HG03108 (cell line): ENCODE measurements around the gene PCCA.

ENCODE experiments used
- ATAC-seq: cut with Tn5 transposase; IDR thresholded peaks from one replicate; pipeline ENCODE4 v1.9.1; 2021; ENCODE audit warnings: moderate library complexity; ENCODE audit not compliant: unreplicated experiment

The PCCA gene

GRCh38 chr13:100447831-100448230, 358.9 kb downstream of the PCCA start:
- no peak for ATAC-seq

DNA sequence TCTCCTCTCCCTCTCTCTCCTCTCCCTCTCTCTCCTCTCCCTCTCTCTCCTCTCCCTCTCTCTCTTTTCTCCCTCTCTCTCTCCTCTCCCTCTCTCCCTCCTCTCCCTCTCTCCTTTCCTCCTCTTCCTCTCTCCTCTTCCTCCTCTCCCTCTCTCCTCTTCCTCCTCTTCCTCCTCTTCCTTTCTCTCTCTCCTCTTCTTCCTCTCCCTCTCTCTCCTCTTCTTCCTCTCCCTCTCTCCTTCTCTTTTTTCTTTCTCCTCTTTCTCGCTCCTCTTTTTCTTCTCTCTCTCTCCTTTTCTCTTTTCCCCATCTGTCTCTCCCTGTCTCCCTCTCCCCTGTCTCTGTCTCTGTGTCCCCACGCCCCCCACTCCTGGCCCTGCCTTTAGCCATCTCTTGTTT, 363.0 kb downstream of the PCCA start:
- no peak for ATAC-seq

DNA sequence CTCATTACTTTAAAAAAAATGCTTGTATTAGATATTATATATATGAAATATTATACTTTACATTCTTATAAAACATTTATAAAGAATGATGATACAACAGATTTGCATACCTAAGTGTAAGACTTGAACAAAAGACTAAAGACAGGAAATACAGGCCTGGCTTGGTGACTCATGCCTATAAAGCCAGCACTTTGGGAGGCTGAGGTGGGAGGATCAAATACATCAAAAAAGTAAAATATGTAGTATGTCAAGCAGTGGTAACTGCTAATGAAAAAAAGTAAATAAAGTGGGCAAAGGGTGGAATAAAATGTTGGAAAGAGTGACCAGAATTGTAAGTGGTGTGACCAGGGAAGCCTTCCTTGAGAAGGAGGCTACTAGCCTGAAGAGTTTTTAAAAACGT, 366.0 kb downstream of the PCCA start:
- no peak for ATAC-seq

DNA sequence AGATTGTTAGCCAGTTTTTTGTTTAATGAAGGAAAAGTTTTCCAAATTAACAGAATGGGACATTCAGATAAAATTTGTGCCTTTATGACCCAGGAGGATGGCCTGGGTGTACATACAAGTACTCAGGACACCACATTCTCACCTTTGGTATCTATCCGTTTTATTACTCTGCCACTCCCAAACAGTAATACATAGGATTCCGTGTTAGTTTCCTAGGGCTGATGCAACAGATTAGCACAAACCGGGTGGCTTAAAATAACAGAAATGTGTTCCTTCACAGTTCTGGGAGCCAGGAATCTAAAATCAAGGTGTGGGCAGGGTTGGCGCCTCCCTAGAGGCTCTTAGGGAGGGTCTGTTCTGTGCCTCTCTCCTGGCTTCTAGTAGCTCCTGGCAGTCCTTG, 369.8 kb downstream of the PCCA start:
- ATAC-seq: no peak

DNA sequence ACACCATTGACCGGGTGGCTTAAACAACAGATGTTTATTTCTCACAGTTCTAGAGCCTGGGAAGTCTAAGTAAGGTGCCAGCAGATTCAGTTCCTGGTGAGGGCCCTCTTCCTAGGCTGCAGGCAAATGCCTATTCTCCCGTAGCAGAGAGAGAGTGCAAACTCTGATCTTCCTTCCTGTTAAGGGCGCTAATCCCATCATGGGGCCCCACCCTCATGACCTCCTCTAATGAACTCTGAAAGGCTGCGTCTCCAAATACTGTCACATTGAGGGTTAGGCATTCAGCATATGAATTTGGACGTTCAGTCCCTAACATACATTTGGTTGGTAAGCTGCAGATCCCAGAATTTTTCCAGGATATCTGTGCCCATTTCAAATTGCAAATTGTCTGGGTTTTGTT, 370.9 kb downstream of the PCCA start:
- no peak for ATAC-seq

DNA sequence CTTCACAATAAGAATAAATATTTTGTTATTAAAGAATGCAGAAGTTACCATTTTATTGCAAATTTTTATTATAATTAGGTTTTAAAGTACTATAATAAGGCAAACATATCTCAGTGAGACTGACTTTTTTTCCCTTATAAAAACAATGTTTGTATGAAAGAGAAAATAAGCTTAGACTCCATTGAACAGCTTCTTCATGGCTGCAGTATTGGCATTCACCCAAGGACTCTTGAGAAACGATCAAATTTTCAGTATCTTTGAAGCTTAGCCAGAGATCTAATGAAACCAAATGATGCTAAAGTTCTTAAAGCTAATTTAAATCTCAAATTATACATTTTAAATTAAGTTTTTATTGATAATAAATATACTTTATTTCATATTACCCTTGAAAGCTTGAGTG, 371.4 kb downstream of the PCCA start:
- no peak for ATAC-seq

DNA sequence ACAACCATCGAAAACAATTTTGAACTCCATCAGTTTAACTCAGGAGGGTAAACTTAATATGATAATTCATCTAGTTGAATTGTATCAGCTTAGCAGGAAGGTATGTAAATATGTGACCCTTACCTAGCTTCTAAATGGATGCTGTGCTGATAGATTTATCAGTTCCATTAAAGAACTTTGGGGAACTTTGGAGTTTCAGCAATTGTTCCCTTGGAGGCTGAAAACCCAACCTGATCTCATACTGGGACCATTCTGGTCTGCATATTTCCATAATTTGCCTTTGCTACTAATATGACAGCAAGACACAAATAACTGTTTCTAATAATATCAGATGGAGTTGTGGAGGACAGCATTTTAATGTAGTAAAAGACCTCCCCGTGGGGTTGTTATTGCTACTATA, 371.9 kb downstream of the PCCA start:
- no peak for ATAC-seq

GRCh38 chr13:100461309-100462030, 372.6 kb downstream of the PCCA start:
- ATAC-seq: no peak

DNA sequence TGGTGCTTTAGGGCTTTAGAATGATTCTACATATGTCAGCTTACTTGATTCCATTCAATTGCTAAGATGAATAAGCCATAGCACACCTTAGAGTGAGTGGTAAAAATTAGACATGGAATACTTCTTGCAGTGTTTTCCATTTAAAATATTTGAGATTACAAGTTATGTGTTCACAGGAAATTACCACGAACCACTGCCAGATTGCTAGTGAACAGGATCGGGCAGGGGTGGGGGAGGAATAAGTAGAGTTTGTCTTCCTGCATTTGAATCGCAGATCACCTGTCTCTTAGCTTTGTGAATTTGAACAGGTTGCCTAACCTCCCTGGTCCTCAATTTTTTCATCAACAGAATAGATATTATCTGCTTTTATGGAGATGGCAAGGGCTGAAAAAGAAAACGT, 375.1 kb downstream of the PCCA start:
- no peak for ATAC-seq

GRCh38 chr13:100465558-100465957, 376.7 kb downstream of the PCCA start:
- ATAC-seq: no peak

DNA sequence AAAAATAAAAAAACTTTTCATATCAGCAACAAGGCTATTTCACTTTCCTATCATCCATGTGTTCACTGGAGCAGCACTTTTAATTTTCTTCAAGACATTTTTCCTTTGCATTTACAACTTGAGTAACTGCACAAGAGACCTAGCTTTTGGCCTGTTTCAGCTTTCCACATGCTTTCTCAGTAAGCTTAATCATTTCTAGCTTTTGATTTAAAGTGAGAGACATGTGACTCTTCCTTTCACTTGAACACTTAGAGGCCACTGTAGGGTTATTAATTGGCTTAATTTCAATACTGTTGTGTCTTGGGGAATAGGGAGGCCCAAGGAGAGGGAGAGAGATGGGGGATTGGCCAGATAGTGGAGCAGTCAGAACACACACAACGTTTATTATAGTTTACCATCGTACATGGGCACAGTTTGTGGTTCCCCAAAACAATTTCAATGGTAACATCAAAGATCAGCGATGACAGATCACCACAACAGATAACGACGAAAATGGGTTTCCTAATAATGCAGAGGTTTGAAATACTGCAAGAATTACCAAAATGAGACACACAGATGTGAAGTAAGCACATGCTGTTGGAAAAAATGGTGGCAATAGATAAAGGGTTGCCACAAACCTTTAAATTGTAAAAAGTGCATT, 382.1 kb downstream of the PCCA start:
- ATAC-seq: no peak

- no peak for ATAC-seq
These were observed 384.2 kb downstream of the PCCA start for GRCh38 chr13:100473087-100473486.

DNA sequence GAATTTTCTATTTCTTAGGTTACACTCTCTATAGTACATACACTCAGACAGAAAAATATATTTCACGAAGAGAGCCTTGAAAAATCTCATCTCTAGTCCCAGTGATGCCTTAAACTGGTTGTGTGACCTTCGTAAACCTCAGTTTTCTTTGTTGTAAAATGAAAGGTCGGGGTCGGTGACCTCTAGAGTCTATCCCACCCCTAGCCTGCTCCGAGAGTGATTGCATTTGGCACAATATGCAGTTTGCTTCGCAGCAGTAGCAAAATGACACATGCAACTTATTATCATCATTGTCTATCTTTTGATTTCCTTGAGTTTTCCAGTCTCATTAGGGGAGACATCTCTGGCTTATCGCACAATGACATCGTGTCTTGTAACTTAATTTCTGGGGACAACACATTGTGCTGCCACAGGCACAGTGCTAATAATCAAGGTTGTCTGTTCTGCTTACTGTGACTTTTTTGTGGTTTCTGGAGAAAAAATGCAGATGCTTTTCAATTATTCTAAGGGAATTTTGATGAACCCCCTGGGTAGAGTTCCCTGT, 384.7 kb downstream of the PCCA start:
- no peak for ATAC-seq

- no peak for ATAC-seq
These were observed 388.1 kb downstream of the PCCA start for GRCh38 chr13:100476963-100477362.

GRCh38 chr13:100478107-100478809, 389.4 kb downstream of the PCCA start:
- no peak for ATAC-seq

GRCh38 chr13:100480676-100481075, 391.8 kb downstream of the PCCA start:
- no peak for ATAC-seq

DNA sequence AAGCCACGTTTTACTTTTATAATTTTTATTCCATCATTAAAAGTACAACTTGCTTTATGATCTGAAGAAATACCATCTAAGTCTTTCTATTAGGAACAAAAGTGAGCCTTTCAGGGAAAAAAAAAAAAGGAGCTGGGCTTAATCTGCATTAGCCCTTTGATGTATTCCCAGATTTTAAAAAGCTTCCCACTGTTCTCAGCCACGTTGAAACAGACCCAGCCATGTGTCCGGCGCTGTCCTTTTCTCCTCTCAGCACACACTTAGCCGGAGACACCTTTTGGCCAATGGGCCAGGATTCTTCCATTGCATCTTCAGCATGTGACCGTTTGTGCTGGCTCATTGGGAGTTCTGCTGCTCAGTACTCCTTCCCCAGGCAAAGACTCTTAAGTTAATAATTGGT, 394.2 kb downstream of the PCCA start:
- ATAC-seq: no peak

GRCh38 chr13:100483841-100484381, 395.0 kb downstream of the PCCA start:
- no peak for ATAC-seq

- no peak for ATAC-seq
These were observed 395.8 kb downstream of the PCCA start for GRCh38 chr13:100484702-100485101.

- ATAC-seq: no peak
These were observed 396.4 kb downstream of the PCCA start for GRCh38 chr13:100485265-100485664.

DNA sequence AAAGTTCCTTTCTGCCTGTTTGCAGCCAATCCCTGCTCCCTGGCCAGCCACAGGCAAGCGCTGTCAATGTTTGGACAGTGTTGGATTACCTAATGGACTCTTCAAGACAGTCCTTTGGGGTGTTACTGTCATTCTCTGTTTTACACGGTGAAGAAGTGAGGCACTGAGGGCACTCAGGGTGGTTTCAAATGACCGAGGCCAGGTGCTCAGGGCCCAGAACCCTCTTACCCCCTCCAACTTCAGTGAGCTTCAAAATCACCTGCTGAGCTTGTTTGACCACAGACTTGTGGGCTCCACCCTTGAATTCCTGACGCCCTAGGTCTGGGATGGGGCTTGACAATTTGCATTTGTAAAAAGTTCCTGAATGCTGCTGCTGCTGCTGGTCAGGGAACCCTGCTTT, 401.8 kb downstream of the PCCA start:
- no peak for ATAC-seq
